ENCODE data around the gene SETD1B. TPM values are rescaled to one million over a fixed set of nuclear protein-coding genes. Genes with fewer than 3 reads are reported as not detected.

SETD1B gene
- total RNA-seq: 2.0 and 4.3 TPM in 2 replicates

DNA sequence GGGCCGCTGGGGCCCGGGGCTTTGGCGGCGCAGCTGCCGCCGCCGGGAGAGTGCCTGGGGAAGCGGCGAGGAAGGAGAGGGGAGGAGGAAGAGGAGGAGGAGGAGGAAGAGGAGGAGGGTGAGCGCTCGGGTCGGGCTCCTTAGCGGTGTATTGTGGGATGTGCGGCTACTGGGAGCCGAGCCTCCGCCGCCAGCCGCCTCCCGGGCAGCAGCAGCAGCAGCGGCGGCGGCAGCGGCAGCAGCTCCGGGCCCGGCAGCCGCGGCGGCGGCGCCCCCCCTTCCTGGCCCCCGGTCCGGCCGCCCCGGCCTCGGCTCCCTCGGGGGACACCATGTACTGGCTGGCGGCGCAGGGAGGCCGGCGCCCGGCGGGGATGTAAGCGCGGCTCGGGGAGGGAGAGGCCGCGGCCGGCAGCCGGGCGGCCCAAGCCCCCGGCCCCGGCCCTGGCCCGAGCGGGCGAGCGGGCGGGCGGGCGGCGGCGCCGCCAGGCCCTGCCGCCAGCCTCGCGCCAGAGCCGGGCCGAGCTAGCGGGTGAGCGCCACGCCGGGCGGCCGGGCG lies at the start of gene SETD1B:
SETD1B (plus strand) TSS at position 149 of the 556 bp plus-strand sequence. CDS start 729 bp downstream, outside the sequence.

DNA sequence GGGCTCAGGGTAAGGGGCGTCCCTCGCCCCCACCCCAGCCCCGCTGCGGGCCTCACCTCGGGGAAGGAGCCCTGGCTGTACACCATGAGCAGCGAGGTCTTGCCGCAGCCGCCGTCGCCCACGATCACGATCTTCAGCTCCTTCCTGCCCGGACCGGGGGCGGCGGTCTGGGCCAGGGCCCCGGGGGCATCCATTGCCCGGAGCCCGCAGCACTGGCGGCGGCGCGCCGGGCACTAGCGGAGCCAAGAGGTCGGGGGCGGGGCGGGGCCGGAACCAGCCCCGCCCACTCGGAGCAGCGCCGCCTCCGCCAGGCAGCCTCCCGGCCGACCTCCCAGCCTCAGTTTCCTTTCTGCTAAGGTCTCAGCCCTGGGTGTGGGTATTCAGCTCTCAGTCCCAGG lies 10.4 kb upstream of the SETD1B start, which contains the start of gene RHOF:
RHOF (minus strand) TSS at position 249 of the 398 bp plus-strand sequence; CDS start at position 194, 55 bp downstream.

DNA sequence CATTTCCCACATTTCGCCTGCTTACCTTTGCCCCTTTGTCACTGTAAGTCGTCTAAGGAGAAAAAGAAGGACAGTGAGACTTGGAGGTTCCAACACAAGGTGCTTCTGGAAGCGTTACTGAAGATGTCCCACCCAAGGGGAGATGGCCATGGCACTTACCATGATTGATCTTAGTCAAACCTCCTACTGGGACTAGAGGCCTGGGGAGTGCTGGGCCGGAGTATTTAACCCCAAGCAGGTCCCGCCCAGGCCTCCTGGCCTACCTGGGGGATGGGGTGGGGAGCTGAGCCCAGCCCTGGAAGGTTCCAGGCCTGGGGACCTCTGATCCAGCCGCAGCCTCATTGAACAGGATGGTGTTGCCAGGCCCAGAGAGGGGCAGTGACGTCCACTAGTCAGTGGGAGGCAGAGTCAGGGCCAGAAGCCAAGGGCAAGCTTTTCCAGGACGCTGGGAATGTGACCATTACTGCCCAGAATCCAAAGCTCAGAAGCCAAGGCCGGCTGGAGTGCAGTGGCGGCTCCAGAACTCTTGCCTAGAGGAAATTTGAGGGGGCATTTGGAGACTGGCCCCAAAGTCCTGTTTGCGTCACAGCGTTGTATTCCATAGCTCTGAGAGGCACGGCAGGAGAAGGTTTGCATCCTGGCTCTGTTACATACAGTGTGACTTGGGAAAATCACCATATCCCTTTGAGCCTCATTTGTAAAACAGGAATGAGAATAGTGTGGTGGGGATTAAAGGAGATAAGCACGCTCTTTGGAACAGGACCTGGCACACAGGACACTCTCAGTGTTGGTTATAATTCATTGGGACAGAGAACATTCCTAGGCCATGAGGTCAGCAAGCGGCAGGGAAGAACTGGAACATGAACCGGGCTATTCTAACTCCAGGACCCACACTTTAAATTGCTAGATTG lies 55.1 kb downstream of the SETD1B start, which contains the start of gene HPD:
HPD (minus strand) TSS at position 198 of the 911 bp plus-strand sequence; CDS start at position 162, 36 bp downstream.

Other genes with a start within 250 kb of the SETD1B start
- 17.7 and 18.4 TPM in 2 replicates for gene KDM2B, start 223.0 kb upstream of the SETD1B start, total RNA-seq
- gene ORAI1, start 177.5 kb upstream of the SETD1B start, total RNA-seq: 5.0 and 5.4 TPM in 2 replicates
- 0.60 and 0.63 TPM in 2 replicates for gene MORN3, start 134.4 kb upstream of the SETD1B start, total RNA-seq
- gene TMEM120B, start 91.3 kb upstream of the SETD1B start, total RNA-seq: 6.1 and 7.6 TPM in 2 replicates
- gene RHOF, start 10.3 kb upstream of the SETD1B start, total RNA-seq: 2.7 and 4.6 TPM in 2 replicates
- 0.60 and 1.7 TPM in 2 replicates for gene HPD, start 54.9 kb downstream of the SETD1B start, total RNA-seq
- gene PSMD9, start 84.8 kb downstream of the SETD1B start, total RNA-seq: 85.6 and 145 TPM in 2 replicates
- gene CFAP251, start 114.6 kb downstream of the SETD1B start, total RNA-seq: 1.4 and 3.3 TPM in 2 replicates
- 2.0 and 2.8 TPM in 2 replicates for gene BCL7A, start 217.9 kb downstream of the SETD1B start, total RNA-seq